HG03039 (cell line): ENCODE measurements around the gene NES.

Source experiments
- ATAC-seq: cut with Tn5 transposase; IDR thresholded peaks from one replicate; pipeline ENCODE4 v1.9.1; 2021; ENCODE audit warnings: mild to moderate bottlenecking, moderate library complexity; ENCODE audit not compliant: unreplicated experiment

The NES gene, protein sequence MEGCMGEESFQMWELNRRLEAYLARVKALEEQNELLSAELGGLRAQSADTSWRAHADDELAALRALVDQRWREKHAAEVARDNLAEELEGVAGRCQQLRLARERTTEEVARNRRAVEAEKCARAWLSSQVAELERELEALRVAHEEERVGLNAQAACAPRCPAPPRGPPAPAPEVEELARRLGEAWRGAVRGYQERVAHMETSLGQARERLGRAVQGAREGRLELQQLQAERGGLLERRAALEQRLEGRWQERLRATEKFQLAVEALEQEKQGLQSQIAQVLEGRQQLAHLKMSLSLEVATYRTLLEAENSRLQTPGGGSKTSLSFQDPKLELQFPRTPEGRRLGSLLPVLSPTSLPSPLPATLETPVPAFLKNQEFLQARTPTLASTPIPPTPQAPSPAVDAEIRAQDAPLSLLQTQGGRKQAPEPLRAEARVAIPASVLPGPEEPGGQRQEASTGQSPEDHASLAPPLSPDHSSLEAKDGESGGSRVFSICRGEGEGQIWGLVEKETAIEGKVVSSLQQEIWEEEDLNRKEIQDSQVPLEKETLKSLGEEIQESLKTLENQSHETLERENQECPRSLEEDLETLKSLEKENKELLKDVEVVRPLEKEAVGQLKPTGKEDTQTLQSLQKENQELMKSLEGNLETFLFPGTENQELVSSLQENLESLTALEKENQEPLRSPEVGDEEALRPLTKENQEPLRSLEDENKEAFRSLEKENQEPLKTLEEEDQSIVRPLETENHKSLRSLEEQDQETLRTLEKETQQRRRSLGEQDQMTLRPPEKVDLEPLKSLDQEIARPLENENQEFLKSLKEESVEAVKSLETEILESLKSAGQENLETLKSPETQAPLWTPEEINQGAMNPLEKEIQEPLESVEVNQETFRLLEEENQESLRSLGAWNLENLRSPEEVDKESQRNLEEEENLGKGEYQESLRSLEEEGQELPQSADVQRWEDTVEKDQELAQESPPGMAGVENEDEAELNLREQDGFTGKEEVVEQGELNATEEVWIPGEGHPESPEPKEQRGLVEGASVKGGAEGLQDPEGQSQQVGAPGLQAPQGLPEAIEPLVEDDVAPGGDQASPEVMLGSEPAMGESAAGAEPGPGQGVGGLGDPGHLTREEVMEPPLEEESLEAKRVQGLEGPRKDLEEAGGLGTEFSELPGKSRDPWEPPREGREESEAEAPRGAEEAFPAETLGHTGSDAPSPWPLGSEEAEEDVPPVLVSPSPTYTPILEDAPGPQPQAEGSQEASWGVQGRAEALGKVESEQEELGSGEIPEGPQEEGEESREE (N-terminal part only)

DNA sequence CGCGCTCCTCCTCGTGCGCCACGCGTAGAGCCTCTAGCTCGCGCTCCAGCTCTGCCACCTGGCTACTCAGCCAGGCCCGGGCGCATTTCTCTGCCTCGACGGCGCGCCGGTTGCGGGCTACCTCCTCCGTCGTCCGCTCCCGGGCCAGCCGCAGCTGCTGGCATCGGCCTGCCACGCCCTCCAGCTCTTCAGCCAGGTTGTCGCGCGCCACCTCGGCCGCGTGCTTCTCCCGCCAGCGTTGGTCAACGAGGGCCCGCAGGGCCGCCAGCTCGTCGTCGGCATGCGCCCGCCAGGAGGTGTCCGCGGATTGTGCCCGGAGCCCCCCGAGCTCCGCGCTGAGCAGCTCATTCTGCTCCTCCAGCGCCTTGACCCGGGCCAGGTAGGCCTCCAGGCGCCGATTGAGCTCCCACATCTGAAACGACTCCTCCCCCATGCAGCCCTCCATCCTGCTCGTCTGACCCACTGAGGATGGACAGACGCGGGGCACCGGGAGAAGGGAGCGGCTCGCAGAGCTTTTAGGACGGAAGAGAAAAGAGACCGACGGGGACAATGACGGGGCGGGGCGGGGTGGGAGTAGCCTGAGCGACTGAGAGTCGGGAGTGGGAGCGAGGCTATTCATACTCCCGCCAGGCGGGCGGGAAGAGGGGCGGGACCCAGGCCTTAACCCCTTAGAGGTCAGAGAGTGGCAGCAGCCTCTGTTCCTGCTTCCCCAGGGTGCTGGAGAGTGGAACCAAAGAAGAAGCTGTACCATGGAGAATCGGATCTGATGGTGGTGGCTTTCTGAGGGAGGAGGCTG is at the start of gene NES:
NES (minus strand) TSS at position 588 of the 796 bp plus-strand sequence; CDS start at position 445, 143 bp downstream.
- no peak for ATAC-seq

DNA sequence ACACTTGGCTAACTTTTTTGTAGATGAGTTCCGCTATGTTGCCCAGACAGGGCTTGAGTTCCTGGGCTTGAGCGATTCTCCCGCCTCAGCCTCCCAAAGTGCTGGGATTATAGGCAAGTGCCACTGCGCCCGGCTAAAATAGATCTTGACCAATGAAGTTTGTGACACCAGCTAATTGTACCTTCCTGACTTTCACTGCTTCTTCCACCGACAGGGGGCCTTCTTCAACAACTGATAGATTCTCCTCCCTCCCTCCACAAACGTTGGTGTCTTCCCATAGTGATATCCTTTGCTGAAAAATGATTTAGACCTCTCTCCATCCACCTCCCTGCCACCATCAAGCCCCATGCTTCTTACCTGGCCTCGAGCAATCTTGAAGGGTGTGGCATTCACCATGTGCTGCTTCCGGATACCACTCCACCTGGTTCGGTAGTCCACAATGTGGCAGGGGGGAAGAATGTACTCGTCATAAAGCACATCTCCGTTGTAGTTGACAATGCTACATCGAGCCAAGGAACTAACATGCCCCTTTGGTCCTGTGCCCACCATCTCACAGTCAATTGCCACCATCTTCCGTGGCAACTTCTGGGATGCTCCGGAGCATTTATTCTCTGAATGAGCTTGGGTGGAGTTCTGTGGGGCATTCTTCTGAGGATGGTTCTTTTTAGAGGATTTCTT is 49.5 kb upstream of the NES start:
- ATAC-seq: no peak

DNA sequence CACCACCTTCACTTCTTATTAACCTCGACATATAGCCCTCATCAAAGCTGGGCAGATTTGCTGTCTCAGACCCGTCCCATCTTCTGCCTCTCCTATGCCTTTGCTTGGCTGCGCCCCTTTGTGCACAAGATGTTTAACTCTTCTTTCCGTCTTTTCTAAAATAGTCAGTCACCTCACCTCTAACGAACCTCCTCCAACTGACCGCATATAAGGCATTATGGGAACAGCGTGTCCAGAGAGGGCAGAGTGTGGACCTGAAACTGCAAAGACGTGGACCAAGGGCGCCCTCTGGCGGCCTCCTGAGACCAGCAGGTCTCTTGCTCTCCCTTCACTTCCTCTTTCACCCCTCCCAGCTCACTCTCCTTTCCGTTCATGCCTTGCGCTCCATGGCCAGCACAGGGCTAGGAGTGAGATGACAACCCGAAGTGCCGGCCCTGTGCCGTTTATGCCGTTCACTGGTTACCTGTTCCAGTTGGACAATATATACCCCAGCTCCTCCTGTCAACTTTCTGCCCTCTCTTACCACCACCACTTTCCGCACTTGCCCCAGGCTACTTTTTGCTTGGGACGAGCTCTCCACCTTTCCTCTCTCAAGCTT is 48.6 kb upstream of the NES start:
- ATAC-seq: no peak

DNA sequence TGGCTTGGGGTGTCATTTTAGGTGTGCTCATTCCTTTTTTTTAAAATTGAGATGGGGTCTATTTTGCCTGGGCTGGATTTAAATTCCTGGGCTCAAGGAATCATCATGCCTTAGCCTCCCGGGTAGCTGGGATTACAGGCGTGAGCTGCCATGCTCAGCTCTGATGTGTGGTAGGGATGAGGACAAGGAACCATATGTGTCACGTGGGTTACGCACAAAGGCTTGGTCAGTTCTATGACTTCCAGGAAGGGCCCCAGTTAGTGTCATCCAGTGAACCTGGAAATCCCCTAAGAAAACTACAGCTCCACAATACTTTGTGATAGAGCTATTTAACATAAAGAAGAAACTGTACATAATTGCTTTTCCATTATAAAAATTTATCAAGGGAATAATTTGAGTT is 44.3 kb upstream of the NES start:
- no peak for ATAC-seq

DNA sequence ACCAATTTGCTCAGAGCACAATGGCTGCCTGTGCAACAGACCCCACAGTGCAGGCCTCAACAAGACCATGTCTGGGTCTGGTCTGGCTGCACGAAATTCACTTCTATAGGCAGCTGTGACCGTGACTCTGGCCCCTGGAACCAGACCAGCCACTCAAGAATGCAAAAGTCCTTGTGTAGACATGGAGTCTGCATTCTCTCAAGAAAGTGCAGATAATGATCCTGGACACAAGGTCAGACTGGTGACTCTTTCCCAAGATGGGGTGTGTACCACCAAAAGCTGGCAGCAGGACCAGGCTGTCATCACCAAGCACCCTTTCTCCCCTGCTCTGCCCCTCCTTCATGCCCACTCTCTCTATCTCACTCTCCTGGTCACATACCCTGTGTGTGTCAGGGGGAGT is 43.9 kb upstream of the NES start:
- no peak for ATAC-seq

DNA sequence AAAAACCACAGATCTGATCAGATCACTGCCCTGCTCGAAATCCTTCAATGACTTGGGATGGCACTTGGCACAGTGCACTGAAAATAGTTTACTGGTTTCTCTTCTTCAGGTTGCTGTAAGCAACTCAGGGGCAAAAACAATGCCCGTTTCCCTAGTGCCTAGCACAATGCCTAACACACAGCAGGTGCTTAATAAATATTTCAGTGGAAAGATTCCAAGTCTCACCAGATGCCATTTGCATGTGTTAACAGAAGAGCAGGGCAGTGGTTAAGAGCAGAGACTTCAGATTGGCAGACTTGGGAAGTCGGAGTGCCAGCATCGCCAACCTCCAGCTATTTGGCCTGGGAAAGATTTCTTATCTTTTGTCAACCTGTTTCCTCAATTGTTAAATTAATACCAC is 40.1 kb upstream of the NES start:
- no peak for ATAC-seq

DNA sequence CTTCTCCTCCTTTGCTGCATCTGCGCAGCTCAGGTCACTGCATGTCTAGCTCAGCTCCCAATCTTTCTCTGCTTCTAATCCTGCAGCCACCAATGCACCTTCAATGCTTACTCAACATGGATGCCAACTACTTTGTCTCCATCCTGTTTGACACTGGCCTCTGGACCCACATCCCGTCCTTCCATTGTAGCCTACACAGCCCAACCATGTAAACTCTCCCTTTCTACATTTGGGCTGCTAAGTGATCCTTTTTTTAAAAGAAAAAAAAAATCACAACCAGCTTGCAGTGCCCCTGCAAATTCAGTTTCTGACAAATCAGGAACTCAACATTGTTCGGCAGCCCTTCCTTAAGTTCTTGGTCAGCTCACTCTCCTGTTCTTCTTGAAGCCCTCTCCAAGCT is 37.6 kb upstream of the NES start:
- ATAC-seq: no peak

DNA sequence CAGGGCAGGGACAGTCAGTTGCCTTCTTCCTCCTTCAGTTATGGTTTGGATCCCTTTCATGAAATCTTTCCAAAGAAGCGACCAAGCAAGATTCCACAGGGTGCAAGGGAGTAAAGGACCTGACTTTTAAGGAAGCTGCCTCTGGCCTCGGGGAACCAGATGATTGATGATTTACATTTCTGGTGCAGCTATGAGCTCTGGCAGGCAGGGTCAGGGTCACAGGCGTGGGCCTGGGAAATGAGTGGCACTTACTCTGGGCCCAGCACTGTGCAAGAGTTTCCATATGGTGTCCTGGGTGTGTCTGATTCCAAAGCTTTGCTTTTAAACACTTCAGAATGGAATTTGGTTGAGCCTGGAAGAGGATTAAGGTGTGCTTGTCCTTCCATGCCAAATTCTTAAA is 35.4 kb upstream of the NES start:
- ATAC-seq: no peak

DNA sequence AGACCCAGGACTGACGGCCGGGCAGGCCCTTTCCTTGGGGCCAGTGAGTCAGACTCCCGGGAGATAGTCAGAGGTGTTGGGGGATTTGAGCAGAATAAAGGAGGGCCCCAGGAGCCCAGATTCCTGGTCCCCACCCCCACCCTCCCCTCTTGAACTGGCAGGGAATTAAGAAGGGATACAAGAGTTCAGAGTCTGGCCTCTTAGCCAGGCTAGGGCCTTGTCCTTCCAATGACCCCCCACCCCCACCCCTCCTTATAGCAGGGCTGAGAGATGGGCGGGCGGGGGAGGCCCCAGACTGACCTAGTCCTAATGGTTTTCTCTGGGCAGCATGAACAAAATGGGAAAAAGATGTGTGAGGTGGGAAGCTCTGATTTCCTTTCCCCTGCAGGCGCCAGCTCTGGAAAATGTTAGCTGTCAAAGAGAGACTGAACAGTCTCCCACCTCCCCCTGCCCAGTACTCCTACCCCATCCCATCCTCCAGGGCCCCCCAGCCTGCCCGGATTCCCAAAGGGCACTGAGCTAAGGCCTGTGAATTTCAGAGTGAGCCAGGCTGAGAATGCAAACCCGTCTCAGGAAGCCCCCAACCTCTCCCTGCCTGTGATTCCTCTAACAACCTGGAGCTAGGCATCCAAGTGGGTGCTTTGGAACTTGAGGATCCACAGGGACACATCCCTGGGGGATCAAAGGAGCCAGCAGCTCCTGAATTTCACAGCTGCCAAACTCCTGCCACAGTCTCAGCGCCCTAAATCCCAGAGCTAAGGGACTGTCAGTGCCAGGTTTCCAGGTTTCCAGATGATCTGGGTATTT is 34.0 kb upstream of the NES start:
- ATAC-seq: no peak

DNA sequence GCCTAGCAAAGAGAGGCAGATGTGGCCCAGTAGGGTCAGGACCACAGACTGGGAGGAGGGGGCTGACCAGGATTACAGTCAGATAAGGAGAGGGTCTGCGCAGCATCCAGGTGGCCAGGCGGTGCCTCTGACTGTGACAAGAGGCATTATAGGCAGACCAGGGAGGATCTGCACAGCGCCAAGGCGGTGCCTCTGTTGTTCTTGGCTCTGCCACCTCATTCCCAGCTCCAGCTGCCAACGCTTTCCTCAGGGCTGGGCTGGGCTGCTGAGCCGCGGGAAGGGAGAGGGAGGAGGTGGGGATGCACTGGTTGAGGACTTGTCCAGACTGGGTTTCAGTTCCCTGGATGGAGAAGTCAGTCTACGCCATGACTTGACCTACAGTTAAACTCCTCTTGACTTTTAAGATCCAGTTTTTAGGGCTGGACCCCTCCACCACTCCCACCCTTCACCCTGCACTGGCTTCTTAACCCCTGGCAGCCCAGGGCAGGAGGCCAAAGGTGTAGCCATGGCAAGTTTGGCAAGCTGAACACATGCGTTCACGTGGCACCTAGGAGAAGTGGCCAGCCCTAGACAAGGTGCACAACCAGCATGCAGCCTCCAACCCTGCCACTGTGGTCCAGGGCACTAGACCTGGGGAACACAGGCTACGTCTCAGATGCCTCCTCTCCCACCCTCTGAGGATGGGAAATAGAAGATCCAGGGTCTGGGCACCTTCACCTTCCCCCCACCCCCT is 32.7 kb upstream of the NES start:
- no peak for ATAC-seq

DNA sequence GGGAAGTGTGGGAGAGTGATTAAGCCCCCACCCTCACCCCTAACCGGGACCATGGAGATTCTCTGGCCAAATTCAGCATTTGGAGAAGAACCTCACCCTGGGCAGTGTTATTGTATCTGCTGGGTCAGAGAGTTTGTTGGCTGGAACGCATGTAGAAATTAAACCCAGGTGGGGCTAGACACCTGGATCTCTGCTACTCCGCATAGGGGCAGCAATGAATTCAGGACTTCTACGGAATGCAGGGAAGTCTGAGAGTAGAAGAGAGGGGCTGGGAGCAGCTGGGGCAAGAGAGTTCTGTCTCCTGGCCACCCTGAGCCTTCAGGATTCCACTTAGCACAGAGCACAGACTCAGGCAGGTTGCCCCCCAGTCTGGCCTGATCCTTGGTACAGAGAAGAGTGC is 31.8 kb upstream of the NES start:
- no peak for ATAC-seq

DNA sequence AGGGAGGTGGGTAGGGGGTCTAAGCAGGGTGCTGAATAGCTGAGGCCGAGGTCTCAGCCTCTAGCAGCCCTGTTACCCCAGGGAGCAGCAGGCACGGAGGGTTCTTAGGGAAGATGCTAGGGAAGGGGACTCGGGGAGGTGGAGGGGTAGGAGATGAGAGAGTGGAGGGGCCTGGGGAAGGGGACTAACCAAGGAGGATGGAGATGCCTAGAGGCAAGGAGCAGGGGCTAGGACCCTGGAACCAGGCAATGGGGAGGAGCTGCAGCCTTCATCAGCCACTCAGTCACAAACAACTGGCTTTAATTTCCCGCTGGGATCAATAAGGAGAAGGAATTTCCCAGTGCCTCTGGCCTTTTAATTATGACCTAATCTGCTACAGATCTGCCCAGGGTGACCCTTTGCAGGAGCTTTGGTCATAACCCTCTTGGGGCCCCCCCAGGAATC is 31.0 kb upstream of the NES start:
- ATAC-seq: no peak

DNA sequence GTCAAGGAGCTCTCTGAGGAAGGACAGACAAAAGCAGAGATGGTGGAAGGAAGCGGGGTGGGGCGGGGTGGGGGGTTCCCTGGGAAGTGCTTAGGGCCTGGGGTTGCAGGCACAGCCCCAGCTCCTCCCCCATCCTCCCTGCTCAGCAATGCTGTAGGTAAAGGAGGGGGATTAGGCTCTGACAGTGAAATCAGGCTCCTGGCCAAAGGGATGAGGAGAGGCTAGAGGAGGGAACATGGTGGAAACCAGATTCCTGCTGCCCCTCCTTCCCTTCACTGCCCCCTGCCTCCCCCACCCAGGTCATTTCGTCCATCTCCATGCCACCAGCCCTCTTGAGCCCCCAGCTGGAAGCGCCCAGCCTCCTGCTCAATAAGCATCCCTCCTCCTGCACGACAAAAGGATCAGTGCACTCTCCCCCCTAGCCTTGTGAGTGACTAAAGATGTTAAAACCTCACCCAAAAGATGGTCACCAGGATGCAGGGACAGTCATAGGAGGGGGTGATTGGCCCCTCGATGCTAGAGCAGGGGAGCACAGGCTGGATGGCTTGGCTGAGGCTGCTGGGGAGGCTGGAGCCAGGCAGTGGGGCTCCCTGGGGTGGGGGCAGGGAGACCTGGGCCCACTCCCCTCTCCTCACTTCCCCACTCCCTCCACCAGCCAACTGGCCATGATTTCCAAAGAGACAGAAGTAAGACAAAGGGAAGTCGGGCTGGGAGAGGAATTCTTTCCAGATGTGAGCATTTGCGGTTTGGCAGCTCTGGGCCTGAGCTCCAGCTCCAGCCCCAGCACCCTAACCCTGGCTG is 30.4 kb upstream of the NES start:
- ATAC-seq: no peak

DNA sequence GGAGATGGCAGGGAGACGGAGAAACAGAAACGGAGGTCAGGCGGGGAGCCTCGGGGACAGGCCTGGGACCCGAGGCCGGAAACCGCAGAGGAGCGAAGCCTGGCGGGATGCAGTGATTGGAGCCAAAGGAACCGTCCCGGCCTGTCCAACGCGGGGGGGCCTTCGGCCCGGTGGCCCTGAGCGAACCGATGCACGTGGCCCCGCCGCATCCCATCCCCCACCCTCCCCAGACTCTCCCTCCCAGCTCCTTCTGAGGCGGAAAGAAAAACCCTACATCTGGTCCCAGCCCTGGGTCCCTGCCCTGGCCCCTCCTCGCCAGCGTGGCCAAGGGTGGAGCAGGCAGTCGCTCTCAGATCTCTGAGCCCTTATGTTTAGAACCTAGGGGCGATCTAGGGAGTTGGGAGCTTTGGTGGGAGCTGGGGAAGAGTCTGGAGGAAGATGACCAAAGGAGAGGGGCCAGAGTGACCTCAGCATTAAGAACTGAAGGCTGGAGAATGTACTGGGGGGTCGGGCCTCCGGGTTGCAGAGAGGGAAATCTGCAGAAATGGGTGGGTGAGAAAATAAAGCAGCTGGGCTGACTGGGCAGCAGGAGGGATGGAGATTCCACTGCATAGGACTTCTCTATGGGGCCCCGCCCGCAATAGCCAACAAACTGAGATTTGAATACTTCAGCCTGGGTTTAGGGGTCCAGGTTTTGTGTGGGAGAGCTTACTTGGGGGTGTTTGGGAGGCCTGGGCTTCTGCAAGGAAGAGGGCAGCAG is 29.6 kb upstream of the NES start:
- ATAC-seq: no peak

DNA sequence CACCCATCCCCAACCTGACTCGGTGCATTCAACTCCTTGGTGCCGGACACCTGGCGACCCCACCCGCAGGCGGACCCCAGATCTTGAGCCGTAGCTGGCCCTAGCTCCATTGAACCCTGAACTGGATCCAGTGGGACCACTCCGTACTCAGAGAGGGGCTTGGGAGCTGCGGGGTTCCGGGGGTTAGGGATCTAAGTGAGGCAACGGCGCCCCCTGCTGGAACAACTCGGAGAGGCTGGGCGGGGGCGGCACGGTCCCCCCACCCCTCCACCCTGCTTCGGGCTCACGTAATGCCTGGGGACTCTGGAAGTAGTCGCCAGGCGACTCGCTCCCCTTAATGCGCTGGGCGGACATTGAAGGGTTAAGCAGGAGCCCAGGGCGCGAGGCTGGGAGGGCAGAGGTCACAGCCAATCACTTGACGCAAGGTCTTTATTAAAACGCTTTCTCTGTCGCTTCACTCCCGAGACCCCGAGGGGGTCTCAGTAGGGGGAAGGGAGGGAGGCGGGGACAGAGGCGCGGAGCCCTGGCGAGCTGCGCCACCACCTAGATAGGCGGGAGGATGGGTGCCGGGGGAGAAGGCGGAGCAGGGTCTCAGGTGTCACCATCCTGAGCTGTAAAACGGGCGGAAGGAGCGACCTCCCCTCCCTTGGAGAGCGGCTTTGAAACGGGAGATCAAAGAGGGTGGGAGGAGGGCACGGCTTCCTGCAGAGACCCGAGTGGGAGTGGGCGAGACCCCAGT is 28.9 kb upstream of the NES start:
- no peak for ATAC-seq
